Activated CD8-positive, alpha-beta memory T cell treated with anti-CD3 and anti-CD28 coated beads for 24 hours (primary cell): ENCODE measurements around the gene GLDC.
"Not testable (repeated sequence)": the region's sequence is repeated elsewhere in the genome, so short reads cannot be mapped to it uniquely, and the experiment has no call there.

ENCODE experiments used
- DNase-seq: peaks from one replicate; pipeline ENCODE4 v3.0.0-alpha.2; 2020

Gene GLDC

GRCh38 chr9:6645355-6646292 is at the start of gene GLDC:
GLDC (minus strand) TSS chr9:6645729; CDS start chr9:6645499, 230 bp downstream.
- DNase-seq, result peak; percentile 74

- no peak for DNase-seq
Observed at GRCh38 chr9:6692881-6693361, 47.4 kb upstream of the GLDC start.

- DNase-seq, result no peak
Observed at GRCh38 chr9:6692433-6692832, 46.9 kb upstream of the GLDC start.

- DNase-seq, result not testable (repeated sequence)
Observed at GRCh38 chr9:6690675-6691070, 45.1 kb upstream of the GLDC start.

- DNase-seq, result no peak
Observed at GRCh38 chr9:6689893-6690674, 44.6 kb upstream of the GLDC start.

GRCh38 chr9:6687180-6687579 is 41.7 kb upstream of the GLDC start:
- DNase-seq, result no peak

- DNase-seq, result no peak
Observed at GRCh38 chr9:6686396-6686795, 40.9 kb upstream of the GLDC start.

- no peak for DNase-seq
Observed at GRCh38 chr9:6681957-6682501, 36.5 kb upstream of the GLDC start.

GRCh38 chr9:6681147-6681956 is 35.8 kb upstream of the GLDC start:
- peak; percentile 96 for DNase-seq

- DNase-seq, result no peak
Observed at GRCh38 chr9:6680797-6681146, 35.2 kb upstream of the GLDC start.

- DNase-seq, result no peak
Observed at GRCh38 chr9:6677803-6678202, 32.3 kb upstream of the GLDC start.

- no peak for DNase-seq
Observed at GRCh38 chr9:6676254-6676921, 30.9 kb upstream of the GLDC start.

GRCh38 chr9:6675268-6675667 is 29.7 kb upstream of the GLDC start:
- no peak for DNase-seq

GRCh38 chr9:6673326-6674025 is 27.9 kb upstream of the GLDC start:
- DNase-seq, result no peak

- DNase-seq, result no peak
Observed at GRCh38 chr9:6672118-6672517, 26.6 kb upstream of the GLDC start.

- DNase-seq, result no peak
Observed at GRCh38 chr9:6671416-6671815, 25.9 kb upstream of the GLDC start.

- DNase-seq, result no peak
Observed at GRCh38 chr9:6669881-6670280, 24.4 kb upstream of the GLDC start.

GRCh38 chr9:6667633-6668280 is 22.2 kb upstream of the GLDC start:
- DNase-seq, result no peak

GRCh38 chr9:6667080-6667479 is 21.6 kb upstream of the GLDC start:
- DNase-seq, result no peak

- no peak for DNase-seq
Observed at GRCh38 chr9:6665628-6666027, 20.1 kb upstream of the GLDC start.

GRCh38 chr9:6664204-6664680 is 18.7 kb upstream of the GLDC start:
- no peak for DNase-seq
